ENCODE results near the gene COL1A1.

DNA sequence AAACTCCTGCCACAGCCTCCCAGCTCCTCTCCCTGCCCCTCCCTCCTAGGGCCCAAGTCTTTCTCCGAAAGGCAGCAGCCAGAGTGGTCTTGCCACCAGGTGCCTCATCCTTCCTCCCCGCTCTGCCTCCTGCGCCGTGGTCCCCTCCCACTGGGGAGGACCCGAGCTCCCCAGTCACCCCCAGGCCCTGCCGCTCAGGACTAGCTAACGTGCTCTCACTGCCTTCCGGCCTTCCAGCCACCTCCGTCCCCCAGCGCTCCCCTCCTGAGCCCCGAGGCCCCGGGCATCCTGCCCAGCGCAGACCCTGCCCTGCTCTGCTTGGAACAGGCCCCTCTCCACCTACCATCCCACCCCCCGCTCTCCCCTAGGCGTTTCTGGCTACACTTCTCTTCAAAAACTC is 19.4 kb upstream of the COL1A1 start:
- TF ChIP-seq POLR2A (IDR thresholded peaks at IDR 0.05; ENCODE audit: low read length) (no peak), GATA1 (IDR thresholded peaks at IDR 0.05; ENCODE audit: low read depth, low read length) (no peak)

Measured in erythroblast (primary cell).